K562 treated with DMSO at 1 percent for 24 hours (cell line): ENCODE results near the gene ABHD16B. TPM values are rescaled to one million over a fixed set of nuclear protein-coding genes. Genes with fewer than 3 reads are reported as not detected.

ENCODE experiments used
- total RNA-seq: library from RNA; unstranded; fragments of 300-600 nt; gene quantifications from 2 replicates; pipeline ENCODE4 v1.2.3, GENCODE V29; 2022; ENCODE audit warnings: low read depth; ENCODE audit not compliant: insufficient read depth

Gene ABHD16B
- 11.7 and 17.2 TPM in 2 replicates for total RNA-seq

GRCh38 chr20:63861365-63861934, at the start of gene ABHD16B:
TSS of gene ABHD16B (plus strand) at chr20:63861498. CDS start at chr20:63861541, 43 bp downstream.

GRCh38 chr20:63830841-63831588, 30.3 kb upstream of the ABHD16B start, which contains the start of gene ZBTB46:
TSS of gene ZBTB46 (minus strand) at chr20:63831264. CDS start at chr20:63790757, 40,507 bp downstream.

GRCh38 chr20:63864978-63865640, 3.8 kb downstream of the ABHD16B start, which contains the start of gene TPD52L2:
TSS of gene TPD52L2 (plus strand) at chr20:63865270. CDS start at chr20:63865366, 96 bp downstream.

GRCh38 chr20:63894358-63895201, 33.3 kb downstream of the ABHD16B start, which contains the start of gene DNAJC5:
TSS of gene DNAJC5 (plus strand) at chr20:63895126. CDS start at chr20:63928346, 33,220 bp downstream.

Other genes starting within 250 kb of the ABHD16B start
- 8.5 TPM in 2 replicates for gene GMEB2, start 234.4 kb upstream of the ABHD16B start, total RNA-seq
- 13.2 and 14.9 TPM in 2 replicates for gene STMN3, start 208.1 kb upstream of the ABHD16B start, total RNA-seq
- gene RTEL1, start 203.2 kb upstream of the ABHD16B start, total RNA-seq, result 8.9 and 10.5 TPM in 2 replicates
- gene TNFRSF6B, start 164.8 kb upstream of the ABHD16B start, total RNA-seq, result 2.2 and 2.4 TPM in 2 replicates
- 44.1 and 46.7 TPM in 2 replicates for gene ARFRP1, start 153.5 kb upstream of the ABHD16B start, total RNA-seq
- 19.1 and 20.8 TPM in 2 replicates for gene ZGPAT, start 153.5 kb upstream of the ABHD16B start, total RNA-seq
- 11.9 and 18.2 TPM in 2 replicates for gene LIME1, start 124.8 kb upstream of the ABHD16B start, total RNA-seq
- 68.4 and 69.6 TPM in 2 replicates for gene SLC2A4RG, start 121.7 kb upstream of the ABHD16B start, total RNA-seq
- gene ZBTB46, start 30.2 kb upstream of the ABHD16B start, total RNA-seq, result 3.3 and 4.4 TPM in 2 replicates
- 78.6 and 83.0 TPM in 2 replicates for gene TPD52L2, start 3.8 kb downstream of the ABHD16B start, total RNA-seq
- 48.7 and 51.1 TPM in 2 replicates for gene DNAJC5, start 33.6 kb downstream of the ABHD16B start, total RNA-seq
- gene UCKL1, start 94.9 kb downstream of the ABHD16B start, total RNA-seq, result 53.7 and 57.4 TPM in 2 replicates
- 14.9 TPM in 2 replicates for gene ZNF512B, start 108.4 kb downstream of the ABHD16B start, total RNA-seq
- 6.2 and 6.5 TPM in 2 replicates for gene SAMD10, start 118.1 kb downstream of the ABHD16B start, total RNA-seq
- 111 and 121 TPM in 2 replicates for gene PRPF6, start 119.6 kb downstream of the ABHD16B start, total RNA-seq
- 1.1 and 2.5 TPM in 2 replicates for gene C20orf204, start 174.7 kb downstream of the ABHD16B start, total RNA-seq
- gene SOX18, start 188.1 kb downstream of the ABHD16B start, total RNA-seq, result 20.0 and 24.5 TPM in 2 replicates
- 38.7 and 40.1 TPM in 2 replicates for gene TCEA2, start 201.7 kb downstream of the ABHD16B start, total RNA-seq
- gene RGS19, start 218.0 kb downstream of the ABHD16B start, total RNA-seq, result 27.8 and 36.9 TPM in 2 replicates
- gene OPRL1, start 218.6 kb downstream of the ABHD16B start, total RNA-seq, result 1.3 and 1.9 TPM in 2 replicates
- not detected in 2 replicates for gene LKAAEAR1, start 222.9 kb downstream of the ABHD16B start, total RNA-seq
- gene NPBWR2, start 246.1 kb downstream of the ABHD16B start, total RNA-seq, result not detected in 2 replicates